Breast epithelium (tissue), 3 donors: ENCODE results near the gene FAM3B.

Experiments
- POLR2A ChIP-seq: fragments of 450-650 bp; IDR thresholded peaks from one replicate; pipeline ENCODE4 v1.6.1; 2016; ENCODE audit warnings: antibody characterized with exemption, mild to moderate bottlenecking, moderate library complexity
- POLR2AphosphoS5 ChIP-seq, 3 donors: sonication (generic); formaldehyde crosslinking; IDR thresholded peaks; one replicate each; pipeline ENCODE4 v1.6.1; 2017; ENCODE audit warnings: antibody characterized with exemption in 3 of 3

DNA sequence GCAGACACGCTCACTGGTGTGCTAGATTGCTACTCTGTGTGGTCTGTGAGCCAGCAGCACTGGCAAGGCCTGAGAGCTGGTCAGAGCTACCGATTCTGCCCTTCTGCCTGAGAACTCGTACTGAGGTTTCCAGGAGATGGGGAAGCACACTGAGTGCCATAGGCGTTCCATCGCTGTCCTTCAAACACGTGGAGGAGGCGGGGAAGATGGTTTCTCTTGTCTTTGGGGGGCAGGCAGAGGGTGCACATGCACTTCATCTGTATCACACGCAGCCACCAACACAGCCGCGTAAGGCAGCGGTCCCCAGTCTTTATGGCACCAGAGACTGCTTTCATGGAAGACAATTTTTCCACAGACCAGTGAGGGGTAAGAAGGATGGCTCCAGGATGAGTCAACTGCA lies 85.6 kb downstream of the FAM3B start:
- no peak for TF ChIP-seq POLR2A
- TF ChIP-seq POLR2AphosphoS5 (IDR thresholded peaks at IDR 0.05), result no peak
